Astrocyte of the spinal cord (primary cell): ENCODE data around the gene SLC31A1.
A peak's percentile ranks its signal among the peaks of the same experiment; 100 is the strongest.

Source experiments
- DNase-seq: peaks from one replicate; pipeline ENCODE4 v3.0.0; 2011; ENCODE audit warnings: low read depth, low spot score
- H3K4me3 ChIP-seq: 2 replicates; pipeline ENCODE4 v1.5.1; 2011; ENCODE audit warnings: low read depth, mild to moderate bottlenecking, low read length, moderate library complexity
- in situ Hi-C: cut with HindIII; loops from 2 replicates; pipeline ENCODE4 v1.10.0; 2017; ENCODE audit warnings: low sequenced_read_pairs
- TF ChIP-seq, protein P1 (sequence below): IDR thresholded peaks from 2 replicates; pipeline ENCODE4 v1.5.1; 2012; ENCODE audit warnings: low read depth, mild to moderate bottlenecking, low read length, inconsistent platforms

Gene SLC31A1

DNA sequence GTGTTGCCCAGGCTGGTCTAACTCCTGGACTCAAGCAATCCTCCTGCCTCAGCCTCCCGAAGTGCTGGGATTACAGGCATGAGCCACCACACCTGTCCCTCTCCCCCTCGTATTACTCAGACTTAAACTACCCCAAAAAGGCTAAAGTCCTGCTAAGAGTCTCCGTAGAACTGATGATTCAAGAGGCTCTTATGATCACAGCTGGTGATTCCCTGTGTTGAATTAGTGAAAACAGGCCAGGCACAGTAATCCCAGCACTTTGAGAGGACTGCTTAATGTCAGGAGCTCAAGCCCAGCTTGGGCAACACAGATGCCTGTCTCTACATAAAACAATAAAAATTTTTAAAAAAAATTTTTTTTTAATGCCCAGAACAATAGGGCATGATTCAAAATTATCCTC, 44.8 kb downstream of the SLC31A1 start:
- no peak for DNase-seq
- TF ChIP-seq, protein P1, sequence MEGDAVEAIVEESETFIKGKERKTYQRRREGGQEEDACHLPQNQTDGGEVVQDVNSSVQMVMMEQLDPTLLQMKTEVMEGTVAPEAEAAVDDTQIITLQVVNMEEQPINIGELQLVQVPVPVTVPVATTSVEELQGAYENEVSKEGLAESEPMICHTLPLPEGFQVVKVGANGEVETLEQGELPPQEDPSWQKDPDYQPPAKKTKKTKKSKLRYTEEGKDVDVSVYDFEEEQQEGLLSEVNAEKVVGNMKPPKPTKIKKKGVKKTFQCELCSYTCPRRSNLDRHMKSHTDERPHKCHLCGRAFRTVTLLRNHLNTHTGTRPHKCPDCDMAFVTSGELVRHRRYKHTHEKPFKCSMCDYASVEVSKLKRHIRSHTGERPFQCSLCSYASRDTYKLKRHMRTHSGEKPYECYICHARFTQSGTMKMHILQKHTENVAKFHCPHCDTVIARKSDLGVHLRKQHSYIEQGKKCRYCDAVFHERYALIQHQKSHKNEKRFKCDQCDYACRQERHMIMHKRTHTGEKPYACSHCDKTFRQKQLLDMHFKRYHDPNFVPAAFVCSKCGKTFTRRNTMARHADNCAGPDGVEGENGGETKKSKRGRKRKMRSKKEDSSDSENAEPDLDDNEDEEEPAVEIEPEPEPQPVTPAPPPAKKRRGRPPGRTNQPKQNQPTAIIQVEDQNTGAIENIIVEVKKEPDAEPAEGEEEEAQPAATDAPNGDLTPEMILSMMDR, result no peak
- no peak overlapping the region for H3K4me3 ChIP-seq
- in situ Hi-C loops, result no loop called here

DNA sequence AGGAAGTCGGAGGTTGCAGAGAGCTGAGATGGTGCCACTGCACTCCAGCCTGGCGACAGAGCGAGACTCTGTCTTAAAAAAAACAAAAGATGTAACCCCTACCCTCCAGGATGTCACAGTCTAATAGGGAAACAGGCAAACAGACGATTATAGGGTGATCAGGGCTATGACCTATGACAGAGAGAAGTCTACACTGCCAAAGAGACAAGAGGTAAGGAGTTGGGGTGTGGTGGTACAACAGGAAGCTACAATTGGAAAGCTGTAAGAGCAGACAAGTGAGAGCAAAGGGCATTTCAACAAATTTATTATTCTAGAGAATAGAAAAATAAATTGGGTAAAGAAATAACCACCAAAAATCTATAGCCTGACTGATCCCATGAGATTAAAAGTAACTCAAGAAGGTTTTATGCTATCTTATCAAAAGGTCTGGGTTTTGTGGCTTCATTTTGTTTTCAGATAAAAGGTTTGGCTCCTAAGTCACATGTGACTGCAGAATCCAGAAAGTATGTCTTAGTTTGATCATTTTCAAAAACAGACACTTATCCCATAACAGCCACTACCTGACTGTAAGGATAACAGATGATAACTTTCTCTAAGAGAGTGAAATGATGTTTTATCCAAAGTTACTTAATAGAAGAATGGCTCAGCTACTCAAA, 46.7 kb downstream of the SLC31A1 start:
- no peak for DNase-seq
- in situ Hi-C loops, result no loop called here
- TF ChIP-seq, protein P1, result no peak
- H3K4me3 ChIP-seq, result no peak overlapping the region

DNA sequence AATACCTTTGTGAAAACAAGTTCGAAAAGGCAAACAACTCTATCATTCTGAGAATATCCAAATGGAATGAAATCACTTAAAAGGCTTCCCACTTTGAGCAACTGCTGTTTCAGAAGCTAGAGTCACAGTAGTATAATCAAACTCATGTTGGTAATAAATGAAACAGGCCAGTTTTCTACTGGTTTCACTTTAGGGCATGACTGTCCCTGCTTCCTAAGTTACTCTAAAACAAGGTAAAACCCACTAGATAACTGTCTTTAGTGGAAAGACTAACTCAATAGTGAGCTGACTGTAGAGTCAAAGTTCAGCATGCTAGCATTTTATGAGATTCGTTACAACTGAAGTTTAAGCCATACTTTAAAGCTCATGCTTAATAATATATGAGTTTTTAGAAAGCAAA, 48.0 kb downstream of the SLC31A1 start:
- H3K4me3 ChIP-seq, result no peak overlapping the region
- TF ChIP-seq, protein P1, result no peak
- no peak for DNase-seq
- in situ Hi-C loops, result no loop called here

DNA sequence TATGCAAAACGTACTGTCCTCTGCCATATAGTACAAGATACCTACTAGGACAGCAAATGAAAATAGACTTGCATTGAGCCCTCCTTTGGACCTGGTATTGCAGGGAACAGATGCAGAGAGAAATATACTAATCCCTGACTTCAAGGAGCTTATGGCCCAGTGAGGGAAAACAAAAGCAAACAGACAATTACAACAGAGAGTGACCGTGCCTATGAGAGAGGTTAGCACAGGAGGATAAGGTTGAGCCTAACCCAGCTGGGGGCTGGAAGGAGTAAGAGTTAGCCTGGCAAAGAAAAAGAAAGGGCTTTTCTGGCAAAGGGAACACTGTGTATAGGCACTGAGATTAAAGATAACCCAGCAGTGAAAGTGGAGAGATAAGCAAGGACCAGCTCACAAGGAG, 48.5 kb downstream of the SLC31A1 start:
- H3K4me3 ChIP-seq, result no peak overlapping the region
- in situ Hi-C loops, result no loop called here
- TF ChIP-seq, protein P1, result no peak
- DNase-seq, result no peak

DNA sequence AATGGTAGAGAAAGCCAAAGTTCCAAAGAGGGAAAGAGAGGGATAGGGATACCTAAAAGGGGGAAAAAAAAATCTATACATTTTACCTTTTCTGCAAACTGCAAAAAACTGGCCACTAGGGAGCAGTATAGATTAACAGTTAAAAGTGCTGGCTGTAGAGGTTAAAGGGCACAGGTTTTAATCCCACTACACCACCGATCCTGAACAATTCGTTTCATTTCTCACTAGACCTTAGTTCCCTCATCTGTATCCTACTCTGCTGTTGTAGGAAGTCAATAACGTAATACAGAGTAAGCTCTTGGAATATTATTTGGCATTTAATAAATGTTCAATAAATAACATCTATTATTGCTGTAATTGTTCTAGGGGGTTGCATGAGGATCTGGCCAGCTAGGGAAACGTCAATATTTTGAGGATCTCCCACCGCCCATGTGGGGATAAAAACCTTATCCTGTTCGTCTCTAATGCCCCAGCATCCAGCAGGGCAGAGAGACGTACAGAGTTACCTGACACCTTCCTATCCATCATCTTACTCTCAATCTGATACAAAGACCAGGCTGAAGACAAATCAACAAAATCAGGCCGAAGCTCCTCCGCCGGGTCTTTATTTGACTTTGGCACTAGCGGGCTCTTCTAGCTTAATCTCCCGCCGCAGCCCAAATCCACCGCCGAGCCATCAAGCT, 53.3 kb downstream of the SLC31A1 start:
- in situ Hi-C loops, result no loop called here
- DNase-seq, result peak; percentile 67
- H3K4me3 ChIP-seq, result peak overlapping the region; percentile 96
- TF ChIP-seq, protein P1, result peak; percentile 65

DNA sequence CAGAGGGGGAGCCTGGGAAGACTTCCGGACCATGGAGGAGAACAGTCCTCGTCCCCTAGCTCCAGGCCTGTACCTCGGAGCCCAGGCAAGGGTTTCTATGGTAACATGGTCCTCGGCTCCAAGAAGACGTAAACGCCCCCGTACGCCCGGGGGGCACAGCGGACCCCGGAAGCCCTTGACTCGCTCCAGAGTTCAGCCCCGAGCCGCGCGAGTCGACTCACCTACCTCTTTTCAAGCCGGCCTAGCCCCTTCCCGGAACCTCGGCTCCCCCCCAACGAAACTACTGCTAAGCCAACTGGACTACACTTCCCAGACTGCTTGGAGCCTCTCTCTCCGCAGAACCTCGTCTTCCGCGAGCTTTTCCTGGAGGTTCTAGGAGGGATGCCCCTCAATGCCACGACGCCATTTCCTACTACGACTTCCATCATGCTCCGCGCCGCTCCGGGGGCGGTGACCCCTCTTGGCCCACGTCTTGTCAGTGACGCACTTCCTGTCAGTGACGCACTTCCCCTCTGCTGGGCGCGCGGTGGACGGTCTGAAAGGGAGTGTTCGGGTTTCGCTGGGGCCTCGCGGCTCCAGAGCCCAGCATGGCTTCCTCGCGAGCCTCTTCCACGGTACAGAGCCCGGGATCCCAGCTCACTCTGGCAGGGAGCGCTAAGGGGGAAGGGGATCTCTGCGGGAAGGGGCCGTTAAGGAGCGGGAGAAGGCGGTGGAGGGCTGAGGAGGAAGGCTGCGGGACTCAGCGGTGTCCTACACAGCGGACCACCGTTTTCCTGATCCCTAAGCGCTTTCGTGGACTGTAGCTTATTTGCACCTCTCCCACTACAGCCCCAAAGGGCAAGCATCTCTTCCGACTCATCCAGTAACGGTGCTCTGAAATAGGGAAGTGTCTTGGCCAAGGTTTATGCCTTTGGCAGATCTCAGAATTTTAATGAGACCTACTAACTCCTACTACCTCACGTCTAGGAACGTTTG, 54.1 kb downstream of the SLC31A1 start, which contains the start of the genes CDC26 and PRPF4:
Gene CDC26 (minus strand): TSS at position 416 of the 975 bp plus-strand sequence. CDS start 3,065 bp downstream, outside the sequence.
Gene PRPF4 (plus strand): TSS at position 502 of the 975 bp plus-strand sequence. CDS start 86 bp downstream, at position 588.
- in situ Hi-C loops, result no loop called here
- peak; percentile 99 for DNase-seq

More for the DNA sequence above, 54.1 kb downstream of the SLC31A1 start, which contains the start of the genes CDC26 and PRPF4:
- peak within 1 kb of the TSS; percentile 96 for H3K4me3 ChIP-seq
- TF ChIP-seq, protein P1, result no peak
